Central memory CD4-positive, alpha-beta T cell (primary cell): ENCODE measurements around the gene SCGB3A2.

Experiments used
- DNase-seq: peaks from one replicate; pipeline ENCODE4 v3.0.0; 2022
- total RNA-seq, 3 experiments: gene quantifications; one replicate each; lab custom pipeline; 2026; lab: John Stamatoyannopoulos, UW

SCGB3A2 gene, protein sequence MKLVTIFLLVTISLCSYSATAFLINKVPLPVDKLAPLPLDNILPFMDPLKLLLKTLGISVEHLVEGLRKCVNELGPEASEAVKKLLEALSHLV
- total RNA-seq, result 0 reads per million in 3 experiments

DNA sequence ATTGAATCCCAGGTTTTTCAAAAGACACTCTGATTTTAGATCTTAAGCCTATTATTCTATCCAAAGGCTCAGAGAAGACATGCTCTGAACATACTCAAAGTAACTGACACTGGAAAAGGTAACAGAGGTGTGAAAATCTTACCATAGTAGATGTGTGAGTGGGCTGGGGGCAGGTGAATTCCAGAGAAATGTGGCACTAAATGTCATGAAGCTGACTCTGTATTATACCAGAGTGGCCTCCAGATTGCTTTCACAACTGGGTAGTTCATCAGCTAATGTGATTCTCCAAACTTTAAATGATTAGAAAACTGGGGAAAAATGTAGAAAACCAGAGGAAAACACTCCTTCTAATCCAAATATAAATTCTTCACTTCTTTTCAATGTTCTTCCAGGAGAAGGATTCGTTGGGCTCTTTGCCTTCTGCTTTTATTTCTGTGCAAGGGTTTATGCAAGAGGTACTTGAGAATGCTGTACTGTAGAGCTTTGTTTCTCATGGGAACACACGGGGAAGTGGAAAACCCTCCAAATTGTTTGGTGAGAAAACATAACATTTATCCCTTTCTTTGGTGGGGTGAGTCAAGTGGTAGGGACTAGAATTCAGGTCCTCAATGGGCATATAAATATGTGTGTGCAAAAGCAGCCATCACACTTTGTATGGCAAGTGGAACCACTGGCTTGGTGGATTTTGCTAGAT is at the start of gene SCGB3A2:
Gene SCGB3A2 (plus strand): TSS at position 646 of the 694 bp plus-strand sequence. CDS start 93 bp downstream, outside the sequence.
- DNase-seq, result no peak

DNA sequence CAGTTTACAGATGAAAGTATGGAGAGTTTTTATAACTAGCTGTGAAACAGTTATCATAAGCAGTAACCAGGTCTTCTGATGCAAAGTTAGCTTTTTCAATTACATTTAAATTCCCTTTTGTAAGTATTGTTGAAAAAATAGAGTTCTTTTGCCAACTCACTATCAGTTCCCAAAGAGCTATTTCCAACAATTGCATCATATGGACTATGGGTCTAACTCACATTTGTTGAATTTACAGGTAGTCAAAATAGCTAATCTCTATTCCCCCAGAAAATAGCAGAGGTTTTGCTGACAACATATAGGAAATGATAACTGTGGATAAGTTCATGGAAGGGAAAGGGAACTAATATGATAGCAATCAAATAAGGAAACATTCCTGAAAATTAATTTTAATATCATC is 48.5 kb upstream of the SCGB3A2 start:
- no peak for DNase-seq

DNA sequence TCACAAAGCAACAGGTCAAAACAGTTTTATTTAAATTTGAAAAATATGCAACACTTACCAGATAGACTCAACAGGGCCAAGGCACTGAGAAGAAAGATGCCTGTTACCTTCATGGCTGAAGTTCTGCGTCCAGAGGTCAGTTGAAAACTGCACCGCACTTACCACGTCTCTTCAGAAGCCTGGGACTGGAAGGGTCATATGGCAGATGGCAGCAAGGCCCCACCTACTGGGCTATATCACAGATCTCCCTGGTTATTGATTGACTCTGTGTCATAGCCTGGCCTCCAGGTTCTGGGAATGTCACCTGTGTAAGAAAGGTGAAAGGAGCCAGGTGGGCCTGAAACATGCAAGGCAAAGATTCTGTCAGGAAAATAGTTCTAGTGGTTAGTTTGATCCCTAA is 47.0 kb upstream of the SCGB3A2 start, which contains the start of gene SPINK1:
Gene SPINK1 (minus strand): TSS at position 207 of the 400 bp plus-strand sequence. CDS start 94 bp downstream, at position 113.
- DNase-seq, result no peak

DNA sequence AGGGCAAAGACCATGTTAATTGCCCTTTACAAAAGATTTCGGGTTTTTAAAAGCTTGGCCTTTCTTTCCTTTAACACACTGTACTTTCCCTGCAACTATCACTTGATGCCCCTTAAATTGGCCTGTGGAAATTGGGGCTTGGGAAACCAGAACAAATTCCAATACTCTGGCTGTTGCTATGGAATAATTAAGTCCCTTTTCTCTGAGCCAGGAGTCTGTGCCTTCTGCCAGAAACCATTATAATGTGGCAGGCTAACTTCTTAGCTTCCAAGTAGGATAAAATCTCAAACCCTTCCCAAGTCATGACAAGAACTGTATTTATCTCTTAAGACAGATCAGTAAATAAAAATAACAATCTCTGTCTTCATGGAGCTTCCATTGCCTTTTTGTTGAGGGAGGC is 46.0 kb upstream of the SCGB3A2 start:
- DNase-seq, result no peak

DNA sequence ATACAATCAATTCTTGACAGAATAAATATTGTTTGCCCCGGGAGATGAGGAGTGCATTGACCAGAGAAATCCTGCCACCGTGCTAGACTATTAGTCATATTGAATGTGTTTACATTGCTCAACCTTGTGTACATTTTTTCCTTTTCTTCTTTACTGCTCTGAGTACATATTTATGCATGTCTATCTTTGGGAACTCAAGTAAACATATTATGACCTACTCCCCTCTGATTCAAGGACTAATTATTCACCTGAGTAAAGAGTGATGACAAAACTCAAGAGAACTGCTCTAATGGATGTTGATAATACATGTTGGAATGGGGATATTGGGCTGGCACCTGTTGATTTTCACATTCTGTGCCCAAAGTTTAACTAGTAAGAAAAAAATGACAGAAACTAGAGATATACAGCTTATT is 43.1 kb upstream of the SCGB3A2 start:
- no peak for DNase-seq

DNA sequence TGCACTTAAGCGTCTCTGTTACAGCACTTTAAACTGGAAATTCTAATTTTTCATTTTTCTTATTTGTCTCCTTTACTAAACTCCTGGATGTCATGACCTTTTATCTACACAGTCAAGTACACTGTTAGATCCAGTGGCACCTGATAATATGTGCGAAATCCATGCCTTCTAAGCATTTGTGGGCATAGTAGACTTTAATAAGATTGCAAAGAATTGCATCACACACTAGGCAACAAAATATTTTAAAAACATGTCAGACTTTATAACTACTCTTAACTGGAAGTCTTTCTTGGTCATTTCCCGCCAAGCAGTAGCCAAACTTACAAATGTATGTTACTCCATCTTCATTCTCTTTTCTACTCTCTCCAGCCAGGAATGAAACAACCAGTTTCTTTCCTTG is 42.1 kb upstream of the SCGB3A2 start:
- DNase-seq, result no peak

GRCh38 chr5:147842869-147843268 is 35.6 kb upstream of the SCGB3A2 start:
- no peak for DNase-seq

DNA sequence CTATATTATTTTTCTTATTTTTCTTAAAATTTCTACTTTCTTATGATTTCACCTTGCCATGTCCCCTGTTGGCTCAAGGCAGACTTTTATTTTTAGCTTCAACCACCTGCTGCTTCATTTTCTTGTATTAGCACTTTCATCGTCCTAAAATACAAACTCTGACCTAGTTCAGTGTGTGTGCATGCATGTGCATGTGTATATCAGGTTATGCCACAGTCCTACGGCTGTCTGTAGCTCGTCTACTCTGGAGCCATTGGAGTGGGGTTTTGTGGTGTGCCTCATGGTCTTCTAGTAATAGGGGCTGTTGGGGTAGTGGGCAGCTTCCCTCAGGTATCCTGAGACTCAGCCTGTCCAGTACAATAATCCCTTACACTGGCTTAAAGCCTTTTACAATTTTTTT is 33.7 kb upstream of the SCGB3A2 start:
- DNase-seq, result no peak

DNA sequence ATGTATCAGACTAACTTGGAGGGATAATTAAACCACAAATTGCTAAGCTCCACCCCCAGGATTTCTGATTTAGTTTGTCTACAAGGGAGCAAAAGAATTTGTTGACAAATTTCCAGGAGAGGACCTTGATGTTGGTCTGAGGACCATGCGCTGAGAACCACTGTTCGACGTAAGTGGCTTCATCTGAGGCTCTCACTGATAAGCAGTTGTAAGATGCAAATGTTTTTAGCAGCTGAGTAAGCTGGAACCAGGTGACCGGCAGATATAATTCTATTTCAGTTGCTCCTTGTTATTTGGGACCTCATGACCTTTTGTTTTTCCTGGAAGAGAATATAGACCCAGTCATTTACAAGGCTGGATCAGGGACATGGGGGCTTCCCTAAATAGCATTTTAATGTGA is 32.9 kb upstream of the SCGB3A2 start:
- DNase-seq, result no peak

GRCh38 chr5:147849226-147849625 is 29.3 kb upstream of the SCGB3A2 start:
- no peak for DNase-seq

DNA sequence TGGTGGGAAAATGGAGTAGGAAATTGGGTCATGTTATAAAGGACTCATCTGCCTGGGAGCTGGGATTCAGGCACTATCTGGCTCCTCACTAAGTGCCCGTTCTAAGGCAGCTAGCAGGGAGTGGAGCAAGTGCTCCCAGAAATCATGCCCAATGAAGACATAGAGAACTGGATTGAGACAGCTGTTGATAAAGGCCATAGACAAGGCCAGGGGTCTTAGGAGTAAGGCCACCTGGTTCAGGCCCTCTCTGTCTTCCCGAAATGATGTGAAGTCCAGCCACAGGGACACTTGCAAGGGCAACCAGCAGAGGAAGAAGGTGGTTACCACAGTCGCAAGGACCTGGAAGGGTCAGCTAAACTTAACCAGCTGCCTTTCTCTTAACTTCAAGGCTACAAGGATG is 26.9 kb upstream of the SCGB3A2 start:
- no peak for DNase-seq

DNA sequence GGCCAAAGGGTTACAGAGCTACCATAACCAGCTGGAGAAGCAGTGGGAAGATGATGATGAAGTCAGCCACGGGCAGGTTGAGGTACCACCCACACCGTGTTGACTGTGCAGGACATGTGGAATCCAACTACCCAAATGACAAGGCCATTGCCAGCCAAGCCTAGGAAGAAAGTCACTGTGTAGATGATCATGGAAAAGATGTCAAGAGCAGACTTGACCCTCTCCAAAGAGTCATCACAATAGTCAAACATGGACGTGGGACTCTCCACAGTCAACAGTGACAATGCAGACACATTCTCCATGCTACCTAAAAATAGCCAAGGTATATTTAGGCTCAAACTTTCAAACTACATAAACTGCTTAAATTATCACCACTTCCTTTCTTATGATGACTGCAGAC is 26.1 kb upstream of the SCGB3A2 start:
- no peak for DNase-seq

- DNase-seq, result no peak
These were observed 25.0 kb upstream of the SCGB3A2 start for GRCh38 chr5:147853372-147853987.

DNA sequence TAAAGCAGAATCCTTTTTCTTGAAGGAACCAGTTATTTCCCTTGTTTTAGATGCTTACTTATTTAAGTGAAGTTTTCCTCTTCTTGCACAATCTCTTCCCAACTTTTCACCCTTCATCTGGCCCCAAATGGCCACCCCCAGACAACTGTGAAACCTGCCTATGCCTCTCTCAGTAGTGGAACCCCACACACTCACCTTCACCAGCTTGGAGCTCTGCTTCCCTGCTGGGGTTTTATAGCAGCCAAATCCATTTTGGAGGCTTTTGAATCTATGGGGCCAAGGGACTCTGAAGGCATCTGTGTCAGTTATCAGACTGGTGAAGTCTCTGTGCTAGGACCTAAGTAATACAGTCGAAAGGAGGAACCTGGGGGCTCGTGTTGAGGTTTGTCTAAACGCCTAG is 24.2 kb upstream of the SCGB3A2 start:
- DNase-seq, result no peak

DNA sequence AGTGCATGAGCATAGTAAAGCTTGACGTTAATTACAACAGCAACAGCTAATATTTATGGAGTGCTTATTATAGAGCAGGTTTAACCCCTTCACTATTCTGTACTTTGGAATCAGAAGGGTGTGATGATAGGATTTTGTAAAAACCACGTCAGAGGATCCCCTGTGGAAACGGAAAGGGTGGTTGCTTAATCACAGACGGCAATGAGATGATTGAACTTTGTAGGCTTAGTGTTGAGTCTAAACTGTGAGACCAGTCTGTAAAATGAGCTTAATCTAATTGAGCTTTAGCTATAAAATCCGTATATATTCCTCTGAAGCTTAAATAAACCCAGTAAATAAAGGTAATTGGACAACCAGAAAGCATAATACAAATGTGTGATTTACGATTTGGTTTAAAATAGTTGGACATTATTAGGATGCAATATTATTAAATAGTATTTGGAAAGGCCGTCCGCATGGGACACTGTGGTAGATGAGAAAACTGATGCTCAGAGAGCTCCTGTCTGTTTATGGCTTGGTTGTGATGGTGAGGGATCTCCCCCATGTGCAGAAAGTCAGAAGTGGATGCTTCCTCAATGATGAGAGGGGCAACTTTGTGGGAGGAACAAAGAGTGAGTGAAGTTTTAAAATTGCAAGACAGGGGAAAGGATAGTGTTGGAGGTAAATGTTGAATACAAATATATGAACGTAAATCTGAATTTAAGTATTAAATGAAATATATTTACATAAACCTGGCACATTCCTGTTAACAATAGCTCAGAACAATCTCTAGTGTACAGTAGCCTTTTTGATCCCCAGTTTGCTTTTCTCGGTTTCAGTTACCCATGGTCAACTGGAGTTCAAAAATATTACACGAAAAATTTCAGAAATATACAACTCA is 23.4 kb upstream of the SCGB3A2 start:
- no peak for DNase-seq

- DNase-seq, result no peak
These were observed 22.8 kb upstream of the SCGB3A2 start for GRCh38 chr5:147855774-147856069.

DNA sequence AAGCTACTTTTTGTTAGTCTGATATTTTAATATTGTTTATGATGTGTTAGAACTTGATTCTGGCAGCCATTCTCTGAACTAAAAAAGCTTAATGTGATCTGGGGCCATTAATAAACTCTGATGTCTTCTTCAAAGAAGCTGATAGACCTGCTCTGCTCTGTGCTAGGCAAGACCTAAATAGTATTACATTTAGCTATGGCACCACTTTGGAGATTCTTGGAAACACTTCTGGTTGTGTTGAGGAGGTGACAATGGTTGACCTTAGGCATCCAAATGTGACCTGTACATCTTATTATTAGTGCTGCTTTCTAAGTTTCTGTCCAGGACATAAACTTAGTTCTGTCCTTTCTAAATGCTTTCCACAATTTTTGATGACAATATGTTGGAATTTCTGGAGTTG is 21.7 kb upstream of the SCGB3A2 start:
- DNase-seq, result no peak

DNA sequence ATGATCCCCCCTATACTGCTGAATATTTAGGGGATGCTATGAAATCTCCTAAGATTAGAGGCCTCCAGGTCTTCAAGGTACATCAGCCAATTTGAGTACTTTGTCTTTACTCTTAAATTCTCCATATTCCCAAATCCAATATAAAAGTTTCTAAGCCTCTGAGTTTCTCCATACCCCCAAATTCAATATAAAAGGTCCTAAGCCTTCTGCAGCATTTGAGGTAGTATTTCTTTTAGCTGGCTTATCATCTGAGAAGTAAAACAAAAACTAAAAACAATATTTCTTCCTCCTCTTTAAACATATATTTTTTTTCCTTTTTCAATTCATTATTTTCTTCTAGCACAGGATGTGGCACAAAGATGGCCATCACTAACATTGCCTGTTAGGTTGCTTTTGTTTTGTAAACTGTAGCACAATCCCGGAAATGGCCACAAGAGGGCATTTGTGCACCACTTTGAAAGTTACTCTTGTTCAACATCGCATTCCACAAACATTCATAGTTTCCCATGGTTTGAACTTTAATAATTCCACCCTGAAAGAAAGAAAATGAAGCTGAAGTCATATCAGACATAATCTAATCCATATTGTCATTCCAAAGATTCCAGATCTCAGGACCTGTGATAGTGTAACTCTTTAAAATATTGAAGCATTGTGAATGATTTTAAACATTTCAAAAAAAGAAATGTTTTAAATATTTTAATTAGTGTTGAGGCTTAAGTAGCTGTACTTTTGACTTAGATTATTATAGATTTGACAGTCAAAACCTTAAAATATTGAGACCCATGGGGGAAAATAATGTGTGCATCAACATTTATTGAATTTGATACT is 21.0 kb upstream of the SCGB3A2 start:
- no peak for DNase-seq

- DNase-seq, result no peak
These were observed 19.9 kb upstream of the SCGB3A2 start for GRCh38 chr5:147858565-147858964.

- DNase-seq, result no peak
These were observed 18.4 kb upstream of the SCGB3A2 start for GRCh38 chr5:147859962-147860640.

DNA sequence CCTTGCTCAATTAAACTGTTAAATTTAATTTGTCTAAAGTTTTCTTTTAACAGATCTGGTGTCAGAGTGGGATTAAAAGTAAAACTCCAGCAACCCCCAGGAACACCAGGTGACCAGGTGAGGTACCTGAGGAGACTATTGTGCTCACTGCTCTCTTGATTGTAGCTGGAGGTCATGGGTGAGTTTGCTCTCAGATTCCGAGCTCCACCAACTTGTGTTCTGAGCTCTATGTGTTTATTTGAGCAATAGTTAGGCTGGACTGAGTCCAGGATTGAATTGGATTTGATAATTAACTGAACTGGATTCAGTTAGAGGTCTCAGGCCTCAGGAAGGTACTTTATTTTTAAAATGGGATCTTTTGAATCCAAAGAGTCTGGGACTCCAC is 17.9 kb upstream of the SCGB3A2 start:
- no peak for DNase-seq
